Activated T-cell treated with anti-CD3 and anti-CD28 coated beads, Interleukin-2, amount 50 U/mL, for 1 hour (primary cell): Measurements from ENCODE around the gene RPUSD1.
A peak's percentile ranks its signal among the peaks of the same experiment; 100 is the strongest.
"Not testable (repeated sequence)": the region's sequence is repeated elsewhere in the genome, so short reads cannot be mapped to it uniquely, and the experiment has no call there.

Experiments used
- DNase-seq: peaks from one replicate; pipeline ENCODE4 v3.0.0-alpha.2; 2020

The RPUSD1 gene

GRCh38 chr16:787978-788398 is at the start of gene RPUSD1:
Gene RPUSD1, minus strand, starts transcription at chr16:788381. Its CDS starts 644 bp downstream, at chr16:787737.
- no peak for DNase-seq

GRCh38 chr16:836822-837221 is 48.6 kb upstream of the RPUSD1 start:
- DNase-seq = not testable (repeated sequence)

GRCh38 chr16:836221-836620 is 48.0 kb upstream of the RPUSD1 start:
- DNase-seq = no peak

- DNase-seq = no peak
Measured at GRCh38 chr16:835373-835772, 47.2 kb upstream of the RPUSD1 start.

GRCh38 chr16:833411-833810 is 45.2 kb upstream of the RPUSD1 start:
- no peak for DNase-seq

GRCh38 chr16:832652-833336 is 44.6 kb upstream of the RPUSD1 start:
- no peak for DNase-seq

- no peak for DNase-seq
Measured at GRCh38 chr16:831571-832413, 43.6 kb upstream of the RPUSD1 start.

GRCh38 chr16:830871-831570 is 42.8 kb upstream of the RPUSD1 start:
- DNase-seq = no peak

GRCh38 chr16:830107-830870 is 42.1 kb upstream of the RPUSD1 start:
- no peak for DNase-seq

GRCh38 chr16:828891-829290 is 40.7 kb upstream of the RPUSD1 start:
- DNase-seq = no peak

GRCh38 chr16:827513-827912 is 39.3 kb upstream of the RPUSD1 start:
- DNase-seq = no peak

- DNase-seq = no peak
Measured at GRCh38 chr16:825341-826061, 37.3 kb upstream of the RPUSD1 start.

- DNase-seq = no peak
Measured at GRCh38 chr16:824601-825000, 36.4 kb upstream of the RPUSD1 start.

GRCh38 chr16:824194-824593 is 36.0 kb upstream of the RPUSD1 start:
- no peak for DNase-seq

GRCh38 chr16:822909-823297 is 34.7 kb upstream of the RPUSD1 start:
- DNase-seq = no peak

- no peak for DNase-seq
Measured at GRCh38 chr16:822174-822908, 34.2 kb upstream of the RPUSD1 start.

GRCh38 chr16:821751-822150 is 33.6 kb upstream of the RPUSD1 start:
- DNase-seq = no peak

- no peak for DNase-seq
Measured at GRCh38 chr16:820748-821147, 32.6 kb upstream of the RPUSD1 start.

- not testable (repeated sequence) for DNase-seq
Measured at GRCh38 chr16:820044-820408, 31.8 kb upstream of the RPUSD1 start.

- peak; percentile 54 for DNase-seq
Measured at GRCh38 chr16:819336-820043, 31.3 kb upstream of the RPUSD1 start.

- no peak for DNase-seq
Measured at GRCh38 chr16:818592-818991, 30.4 kb upstream of the RPUSD1 start.
